K562 (cell line): ENCODE measurements around the gene CFDP1. TPM values are rescaled to one million over a fixed set of nuclear protein-coding genes. Genes with fewer than 3 reads are reported as not detected.
A peak's percentile ranks its signal among the peaks of the same experiment; 100 is the strongest.

Experiments
- ATF2 ChIP-seq: sonication (generic); formaldehyde crosslinking; IDR thresholded peaks from 2 replicates; pipeline ENCODE4 v1.8.1; 2022; ENCODE audit warnings: missing genetic modification reagents
- ATF6 ChIP-seq: sonication (generic); formaldehyde crosslinking; IDR thresholded peaks from 2 replicates; pipeline ENCODE4 v1.4.0; 2020; ENCODE audit warnings: mild to moderate bottlenecking, missing genetic modification reagents
- C11orf30 ChIP-seq: fragments of 450-650 bp; IDR thresholded peaks from 2 replicates; pipeline ENCODE4 v1.6.1; 2016; ENCODE audit warnings: low read depth, mild to moderate bottlenecking
- CBFA2T3 ChIP-seq: fragments of 450-650 bp; IDR thresholded peaks from 2 replicates; pipeline ENCODE4 v1.6.1; 2017
- ELK3 ChIP-seq: fragments of 450-650 bp; formaldehyde crosslinking; IDR thresholded peaks from 2 replicates; pipeline ENCODE4 v1.4.0; 2020; ENCODE audit warnings: mild to moderate bottlenecking
- GATAD2A ChIP-seq: fragments of 450-650 bp; IDR thresholded peaks from 2 replicates; pipeline ENCODE4 v1.6.1; 2017
- HDAC1 ChIP-seq, 2 experiments: fragments of 450-650 bp; IDR thresholded peaks; 2 replicates each; pipeline ENCODE4 v1.6.1; 2016 to 2017; ENCODE audit warnings: inconsistent platforms in 1 of 2, mild to moderate bottlenecking in 1 of 2, moderate library complexity in 1 of 2
- MGA ChIP-seq: fragments of 450-650 bp; IDR thresholded peaks from 2 replicates; pipeline ENCODE4 v1.6.1; 2016; ENCODE audit warnings: mild to moderate bottlenecking, moderate library complexity
- OTX1 ChIP-seq: fragments of 450-650 bp; formaldehyde crosslinking; IDR thresholded peaks from 2 replicates; pipeline ENCODE4 v1.4.0; 2022; ENCODE audit warnings: mild to moderate bottlenecking
- POLR2A ChIP-seq: fragments of 450-650 bp; conservative IDR thresholded peaks from 2 replicates; pipeline ENCODE4 v1.6.1; 2016
- polyA plus RNA-seq, 8 experiments: library from polyadenylated mRNA; depleted of rRNA in 4 of 8; stranded (reverse) in 5 of 8; unstranded in 3 of 8; fragments of >200 nt; fragmentation: Nextera tagmentation in 2 of 8; fragmentation: Illumina TruSeq in 1 of 8; extraction: Ambion mirVana in 2 of 8; extraction: Trizol in 1 of 8; gene quantifications; 2 replicates each; pipeline versions ENCODE4 v1.2.1 to v1.2.3, GENCODE V29; 2011 to 2014; ENCODE audit warnings: inconsistent platforms in 1 of 8, missing spikeins in 1 of 8
- total RNA-seq, 7 experiments: library from RNA; depleted of rRNA in 6 of 7; stranded (reverse); fragments of >200 nt in 6 of 7; fragmentation: Illumina TruSeq in 2 of 7; extraction: Trizol in 2 of 7; gene quantifications; 2 replicates each; pipeline versions ENCODE4 v1.2.1 to v1.2.3, GENCODE V29; 2011 to 2021; ENCODE audit warnings: low replicate concordance in 1 of 7

Gene CFDP1
- total and polyA plus RNA-seq, 9 of the 15 experiments (the other 6 are each of a cell fraction or from before 2014, with no cell fraction given) = 31.5 to 78.4 (median 61.7) TPM

- no peak for TF ChIP-seq GATAD2A
- TF ChIP-seq ELK3 (CRISPR knock-in tag) = no peak
- peak; percentile 99 for TF ChIP-seq MGA
- no peak for TF ChIP-seq ATF2
- TF ChIP-seq CBFA2T3 = peak; percentile 22; the same call in 1 of the 2 replicates
- TF ChIP-seq POLR2A = peak; percentile 80
- peak; percentile 89 for TF ChIP-seq ATF6 (CRISPR knock-in tag)
- TF ChIP-seq HDAC1 (IDR thresholded peaks at IDR 0.05) = peak in 1 of 2 experiments; percentile 97; a peak in 2 of 4 replicates
- 0 out of 2 replicates have a peak, but pooled peaks have one; percentile 3 for TF ChIP-seq C11orf30
- no peak for TF ChIP-seq OTX1 (CRISPR knock-in tag)
Measured at GRCh38 chr16:75432828-75433731, at the start of gene CFDP1 (continued).
